ENCODE measurements around the gene MTOR.

DNA sequence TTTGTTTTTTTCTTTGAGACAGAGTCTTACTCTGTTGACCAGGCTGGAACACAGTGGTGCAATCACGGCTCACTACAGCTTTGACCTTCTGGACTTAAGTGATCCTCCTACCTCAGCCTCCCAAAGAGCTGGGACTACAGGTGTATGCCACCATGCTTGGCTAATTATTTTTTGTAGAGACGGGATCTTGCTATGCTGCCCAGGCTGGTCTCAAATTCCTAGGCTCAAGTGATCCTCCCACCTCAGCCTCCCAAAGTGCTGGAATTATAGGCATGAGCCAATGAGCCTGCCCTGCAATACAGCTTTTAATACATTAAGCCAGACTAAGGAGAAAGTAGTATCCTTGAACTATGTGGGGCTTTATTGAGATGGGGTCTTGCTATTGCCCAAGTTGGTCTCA lies 146.0 kb downstream of the MTOR start:
- no peak for TF ChIP-seq EZH2 (IDR thresholded peaks at IDR 0.05; ENCODE audit: insufficient read depth, poor library complexity, severe bottlenecking)
- TF ChIP-seq EZH2phosphoT487 (IDR thresholded peaks at IDR 0.05; ENCODE audit: insufficient read depth, low read depth): no peak
